Upper lobe of left lung (tissue), 6 donors: ENCODE measurements around the gene SORCS1. TPM values are rescaled to one million over a fixed set of nuclear protein-coding genes. Genes with fewer than 3 reads are reported as not detected.

Experiments
- ATAC-seq, 2 donors: fragments of 200-7000 bp; cut with Tn5 transposase; one replicate each; pipeline ENCODE4 v1.9.1; 2022; ENCODE audit warnings: mild to moderate bottlenecking in 2 of 2, moderate library complexity in 2 of 2; ENCODE audit not compliant: low FRiP score in 2 of 2
- DNase-seq, 2 donors: peaks; one replicate each; pipeline ENCODE4 v3.0.0-alpha.2; 2019 to 2020
- H3K27ac ChIP-seq, 4 donors: fragments of 200-600 bp; sonication (generic); one replicate each; pipeline ENCODE4 v1.5.1; 2016 to 2019
- H3K27me3 ChIP-seq, 4 donors: fragments of 200-600 bp; sonication (generic); one replicate each; pipeline ENCODE4 v1.5.1; 2017 to 2019
- H3K36me3 ChIP-seq, 4 donors: fragments of 200-600 bp; sonication (generic); one replicate each; pipeline ENCODE4 v1.5.1; 2016 to 2019
- H3K4me1 ChIP-seq, 4 donors: fragments of 200-600 bp; sonication (generic); one replicate each; pipeline ENCODE4 v1.5.1; 2018 to 2019
- H3K4me3 ChIP-seq, 4 donors: fragments of 200-600 bp; sonication (generic); one replicate each; pipeline ENCODE4 v1.5.1; 2017 to 2019; ENCODE audit warnings: mild to moderate bottlenecking in 2 of 4, moderate library complexity in 1 of 4
- H3K9me3 ChIP-seq, 4 donors: fragments of 200-600 bp; sonication (generic); one replicate each; pipeline ENCODE4 v1.5.1; 2018 to 2019
- EP300 ChIP-seq, 4 donors: sonication (generic); formaldehyde crosslinking; IDR thresholded peaks; one replicate each; pipeline ENCODE4 v1.5.1; 2017; ENCODE audit warnings: antibody characterized with exemption in 4 of 4, control low read depth in 2 of 4
- POLR2A ChIP-seq, 4 donors: fragments of 450-650 bp; IDR thresholded peaks; one replicate each; pipeline ENCODE4 v1.5.1; 2016 to 2017; ENCODE audit warnings: antibody characterized with exemption in 4 of 4, mild to moderate bottlenecking in 2 of 4
- POLR2AphosphoS5 ChIP-seq, 2 donors: sonication (generic); formaldehyde crosslinking; IDR thresholded peaks; one replicate each; pipeline ENCODE4 v1.5.1; 2017; ENCODE audit warnings: antibody characterized with exemption in 2 of 2
- WGBS, 2 donors: methylation state at CpG; one replicate each; pipeline ENCODE4 v1.1.5; 2017 to 2018; 5-methylcytosine and 5-hydroxymethylcytosine counted together
- total RNA-seq, 6 donors: library from RNA; depleted of rRNA in 4 of 6; stranded (reverse); fragments of >200 nt in 4 of 6; gene quantifications; one replicate each; pipeline versions ENCODE4 v1.1.0 to v1.2.1, GENCODE V29; 2016 to 2021
- TF ChIP-seq, protein P1 (sequence below), 6 experiments: fragments of 450-650 bp in 4 of 6; fragments of 200-600 bp in 2 of 6; sonication (generic) in 2 of 6; IDR thresholded peaks; one replicate each; pipeline ENCODE4 v1.5.1; 2016 to 2019; ENCODE audit warnings: antibody characterized with exemption in 6 of 6
- donor health status: DM: no; HTN: no; CAD: no; lungs with moderate emphysema.
- donor health status: DM: no; HTN: yes; CAD: no; lungs with severe emphysema.

Gene SORCS1
- total RNA-seq, 6 donors from 2014 or later: 0.10 to 0.77 (median 0.10) TPM; not detected in 3

- no peak for ATAC-seq
- Histone ChIP-seq H3K27ac (no peak overlapping the region), H3K4me3 (no peak overlapping the region), H3K27me3 (no peaks in the 10 kb centered on the region), H3K36me3 (no peaks in the 10 kb centered on the region), H3K9me3 (no peaks in the 10 kb centered on the region), H3K4me1 (no peaks in the 10 kb centered on the region)
- no peak for DNase-seq
- no peak for TF ChIP-seq EP300 (IDR thresholded peaks at IDR 0.05)
- TF ChIP-seq, protein P1, sequence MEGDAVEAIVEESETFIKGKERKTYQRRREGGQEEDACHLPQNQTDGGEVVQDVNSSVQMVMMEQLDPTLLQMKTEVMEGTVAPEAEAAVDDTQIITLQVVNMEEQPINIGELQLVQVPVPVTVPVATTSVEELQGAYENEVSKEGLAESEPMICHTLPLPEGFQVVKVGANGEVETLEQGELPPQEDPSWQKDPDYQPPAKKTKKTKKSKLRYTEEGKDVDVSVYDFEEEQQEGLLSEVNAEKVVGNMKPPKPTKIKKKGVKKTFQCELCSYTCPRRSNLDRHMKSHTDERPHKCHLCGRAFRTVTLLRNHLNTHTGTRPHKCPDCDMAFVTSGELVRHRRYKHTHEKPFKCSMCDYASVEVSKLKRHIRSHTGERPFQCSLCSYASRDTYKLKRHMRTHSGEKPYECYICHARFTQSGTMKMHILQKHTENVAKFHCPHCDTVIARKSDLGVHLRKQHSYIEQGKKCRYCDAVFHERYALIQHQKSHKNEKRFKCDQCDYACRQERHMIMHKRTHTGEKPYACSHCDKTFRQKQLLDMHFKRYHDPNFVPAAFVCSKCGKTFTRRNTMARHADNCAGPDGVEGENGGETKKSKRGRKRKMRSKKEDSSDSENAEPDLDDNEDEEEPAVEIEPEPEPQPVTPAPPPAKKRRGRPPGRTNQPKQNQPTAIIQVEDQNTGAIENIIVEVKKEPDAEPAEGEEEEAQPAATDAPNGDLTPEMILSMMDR (IDR thresholded peaks at IDR 0.05): no peak
- TF ChIP-seq POLR2A (IDR thresholded peaks at IDR 0.05): no peak
- TF ChIP-seq POLR2AphosphoS5 (IDR thresholded peaks at IDR 0.05): no peak
- 53 to 75% methylated on average over 5 of the region's 5 CpGs for WGBS, 2 donors
Measured at GRCh38 chr10:106570268-106570667, 594.2 kb downstream of the SORCS1 start.

- Histone ChIP-seq H3K9me3 (no peaks in the 10 kb centered on the region), H3K4me1 (no peaks in the 10 kb centered on the region), H3K4me3 (no peak overlapping the region), H3K27me3 (no peaks in the 10 kb centered on the region), H3K36me3 (no peaks in the 10 kb centered on the region), H3K27ac (no peak overlapping the region)
- DNase-seq (no peak), ATAC-seq (no peak)
- WGBS, 2 donors: 89 to 91% methylated on average over 4 of the region's 4 CpGs
- TF ChIP-seq EP300 (IDR thresholded peaks at IDR 0.05) (no peak), POLR2AphosphoS5 (IDR thresholded peaks at IDR 0.05) (no peak), POLR2A (IDR thresholded peaks at IDR 0.05) (no peak)
- TF ChIP-seq, protein P1 (IDR thresholded peaks at IDR 0.05): no peak
Measured at GRCh38 chr10:106567629-106568028, 596.9 kb downstream of the SORCS1 start.

- Histone ChIP-seq H3K9me3 (no peaks in the 10 kb centered on the region), H3K4me1 (no peaks in the 10 kb centered on the region), H3K4me3 (no peak overlapping the region), H3K36me3 (no peaks in the 10 kb centered on the region), H3K27me3 (no peaks in the 10 kb centered on the region), H3K27ac (no peak overlapping the region)
- ATAC-seq (no peak), DNase-seq (no peak)
- 47 to 66% methylated on average over 3 of the region's 3 CpGs for WGBS, 2 donors
- no peak for TF ChIP-seq POLR2AphosphoS5 (IDR thresholded peaks at IDR 0.05)
- TF ChIP-seq POLR2A (IDR thresholded peaks at IDR 0.05): no peak
Measured at GRCh38 chr10:106566873-106567272, 597.6 kb downstream of the SORCS1 start.

DNA sequence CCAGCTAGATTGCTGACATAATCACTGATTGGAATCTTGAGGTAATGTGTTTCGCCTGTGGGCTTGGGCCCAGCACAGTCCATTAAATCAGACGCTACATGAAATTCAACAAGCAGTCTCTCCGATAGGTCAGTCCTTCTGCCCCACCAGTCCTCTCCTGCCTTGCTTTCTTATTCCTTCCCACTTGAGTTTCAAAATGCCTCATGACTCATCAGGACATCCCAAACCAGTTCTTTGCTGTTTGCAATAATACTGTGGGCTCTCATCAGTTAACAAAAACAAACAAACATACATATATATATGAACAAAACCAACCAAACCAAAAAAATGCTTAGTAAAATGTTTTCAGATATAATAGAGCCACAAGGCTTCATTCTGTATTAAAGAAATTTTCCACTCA is 599.0 kb downstream of the SORCS1 start:
- Histone ChIP-seq H3K9me3 (no peaks in the 10 kb centered on the region), H3K27ac (no peak overlapping the region), H3K4me3 (no peak overlapping the region), H3K27me3 (no peaks in the 10 kb centered on the region), H3K4me1 (no peaks in the 10 kb centered on the region), H3K36me3 (no peaks in the 10 kb centered on the region)
- no peak for DNase-seq
- ATAC-seq: no peak
- 86 to 96% methylated on average over 3 of the region's 3 CpGs for WGBS, 2 donors
- TF ChIP-seq, protein P1 (IDR thresholded peaks at IDR 0.05): no peak
- TF ChIP-seq POLR2AphosphoS5 (IDR thresholded peaks at IDR 0.05): no peak
- no peak for TF ChIP-seq POLR2A (IDR thresholded peaks at IDR 0.05)
- no peak for TF ChIP-seq EP300 (IDR thresholded peaks at IDR 0.05)

DNA sequence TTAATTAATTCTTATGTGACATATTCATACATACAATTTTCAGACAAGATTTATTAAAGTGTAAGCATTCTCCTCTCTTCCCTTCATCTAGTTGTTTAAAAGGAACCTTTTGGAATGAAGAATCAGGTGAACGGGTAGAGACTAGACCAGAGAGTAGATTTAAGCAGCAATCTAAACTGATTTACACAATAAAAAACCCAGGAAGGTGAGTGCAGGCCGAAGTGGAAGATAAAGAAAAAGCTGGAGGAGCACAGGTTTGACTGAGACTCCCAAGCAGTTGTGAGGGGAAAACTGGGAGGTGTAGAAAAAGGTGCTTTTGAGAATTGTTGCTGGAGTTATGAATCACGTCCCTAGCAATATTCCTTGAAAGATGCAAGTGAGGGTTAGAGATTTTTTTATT is 601.1 kb downstream of the SORCS1 start:
- no peaks in the 10 kb centered on the region for H3K36me3 ChIP-seq
- no peak overlapping the region for H3K4me3 ChIP-seq
- H3K9me3 ChIP-seq: no peaks in the 10 kb centered on the region
- ATAC-seq (no peak), DNase-seq (no peak)
- 38 to 56% methylated on average over 3 of the region's 3 CpGs for WGBS, 2 donors
- no peaks in the 10 kb centered on the region for H3K4me1 ChIP-seq
- no peak overlapping the region for H3K27ac ChIP-seq
- TF ChIP-seq POLR2A (IDR thresholded peaks at IDR 0.05): no peak
- no peak for TF ChIP-seq EP300 (IDR thresholded peaks at IDR 0.05)
- TF ChIP-seq, protein P1 (IDR thresholded peaks at IDR 0.05): no peak
- TF ChIP-seq POLR2AphosphoS5 (IDR thresholded peaks at IDR 0.05): no peak
- H3K27me3 ChIP-seq: no peaks in the 10 kb centered on the region
